Progenitor cell of endocrine pancreas (in vitro differentiated cells): ENCODE data around the gene ADCK2. TPM values are rescaled to one million over a fixed set of nuclear protein-coding genes. Genes with fewer than 3 reads are reported as not detected.

Source experiments
- DNase-seq: peaks from one replicate; pipeline ENCODE4 v3.0.0; 2021; ENCODE audit warnings: low spot score; ENCODE audit not compliant: unreplicated experiment
- H3K27ac Mint-ChIP-seq: 2 replicates; pipeline ENCODE4 v1.8.0; 2021; ENCODE audit warnings: mild to moderate bottlenecking, moderate library complexity, mixed read lengths
- H3K27me3 Mint-ChIP-seq: 2 replicates; pipeline ENCODE4 v1.8.0; 2021; ENCODE audit warnings: mixed read lengths
- H3K36me3 Mint-ChIP-seq: 2 replicates; pipeline ENCODE4 v1.8.0; 2022; ENCODE audit warnings: mixed read lengths; ENCODE audit not compliant: insufficient read depth
- H3K4me1 Mint-ChIP-seq: 2 replicates; pipeline ENCODE4 v1.8.0; 2021; ENCODE audit warnings: low read depth, mixed read lengths
- H3K4me3 Mint-ChIP-seq: 2 replicates; pipeline ENCODE4 v1.8.0; 2021; ENCODE audit warnings: low read depth, mild to moderate bottlenecking, moderate library complexity, mixed read lengths
- H3K9me3 Mint-ChIP-seq: 2 replicates; pipeline ENCODE4 v1.8.0; 2021; ENCODE audit warnings: low read depth, mixed read lengths
- CTCF ChIP-seq: fragments of 200-600 bp; sonication (generic); IDR thresholded peaks from one replicate; pipeline ENCODE4 v1.5.0; 2021; ENCODE audit warnings: antibody characterized with exemption, mild to moderate bottlenecking; ENCODE audit not compliant: unreplicated experiment
- total RNA-seq: library from RNA; stranded (reverse); gene quantifications from 2 replicates; pipeline ENCODE4 v1.2.1, GENCODE V29; 2021

The ADCK2 gene
- total RNA-seq, 1 donor from 2014 or later = 21.9 TPM

- H3K27me3 Mint-ChIP-seq = peaks cover 13% of the 10 kb centered on the region
- no peak for TF ChIP-seq CTCF
- no peak for DNase-seq
- H3K27ac Mint-ChIP-seq = peak overlapping the region; percentile 7
- H3K9me3 Mint-ChIP-seq = no peaks in the 10 kb centered on the region
- H3K4me3 Mint-ChIP-seq = peak overlapping the region; percentile 99
- H3K4me1 Mint-ChIP-seq = peaks cover 33% of the 10 kb centered on the region
- no peaks in the 10 kb centered on the region for H3K36me3 Mint-ChIP-seq
These were observed 34.5 kb upstream of the ADCK2 start for GRCh38 chr7:140638173-140638791.

GRCh38 chr7:140639366-140640053 is 33.2 kb upstream of the ADCK2 start:
- Mint-ChIP-seq H3K4me3 (peak overlapping the region; percentile 99), H3K4me1 (peaks cover 33% of the 10 kb centered on the region), H3K27ac (peak overlapping the region; percentile 91), H3K9me3 (no peaks in the 10 kb centered on the region), H3K27me3 (peaks cover 13% of the 10 kb centered on the region), H3K36me3 (no peaks in the 10 kb centered on the region)
- TF ChIP-seq CTCF = no peak
- no peak for DNase-seq

- H3K36me3 Mint-ChIP-seq = no peaks in the 10 kb centered on the region
- peaks cover 33% of the 10 kb centered on the region for H3K4me1 Mint-ChIP-seq
- peaks cover 13% of the 10 kb centered on the region for H3K27me3 Mint-ChIP-seq
- DNase-seq = peak; percentile 40
- H3K9me3 Mint-ChIP-seq = no peaks in the 10 kb centered on the region
- no peak for TF ChIP-seq CTCF
- peak overlapping the region; percentile 91 for H3K27ac Mint-ChIP-seq
- H3K4me3 Mint-ChIP-seq = peak overlapping the region; percentile 99
These were observed 32.6 kb upstream of the ADCK2 start for GRCh38 chr7:140640060-140640637.

DNA sequence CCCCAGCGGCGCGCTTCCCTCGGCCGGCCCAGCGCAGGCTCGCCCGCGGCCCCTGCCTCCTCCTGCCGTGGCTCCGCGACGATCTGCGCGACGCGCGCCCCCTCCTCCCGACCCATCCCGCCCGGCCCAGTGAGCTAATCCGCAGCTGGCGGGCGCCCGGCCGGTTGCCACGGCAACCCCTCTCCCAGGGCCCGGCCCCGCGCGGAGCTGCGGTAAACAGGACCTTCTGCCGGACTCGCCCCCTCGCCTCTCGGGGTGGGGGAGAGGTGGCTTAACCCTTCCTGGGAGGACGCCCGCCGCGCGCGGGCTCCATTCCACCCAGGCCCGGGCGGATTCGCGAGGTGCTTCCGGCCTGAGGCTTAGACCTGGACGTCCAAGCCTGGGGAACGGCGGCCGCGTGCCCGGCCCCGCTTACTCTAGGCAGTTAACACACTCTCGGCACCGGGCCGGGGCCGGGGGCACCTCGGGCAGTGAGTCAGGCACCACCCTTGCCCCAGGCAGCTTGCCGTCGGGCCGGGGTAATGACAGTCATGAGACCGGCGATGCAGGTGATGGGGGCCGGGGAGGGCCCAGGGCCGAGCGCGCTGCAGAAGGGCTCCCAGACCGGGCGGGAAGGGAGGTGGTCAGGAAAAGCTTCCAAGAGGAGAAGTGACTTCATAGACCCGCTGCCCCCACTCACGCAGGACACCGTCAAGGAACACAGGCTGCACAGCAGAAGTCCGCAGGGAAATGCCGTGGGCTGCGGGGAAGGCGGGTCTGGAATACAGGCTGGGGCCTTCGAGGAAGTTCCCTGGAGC is 31.8 kb upstream of the ADCK2 start, which contains the start of gene DENND2A:
Gene DENND2A, minus strand, starts transcription at position 87 of the 797 bp plus-strand sequence. CDS start 38,416 bp downstream, outside the sequence.
- no peaks in the 10 kb centered on the region for H3K36me3 Mint-ChIP-seq
- H3K9me3 Mint-ChIP-seq = no peaks in the 10 kb centered on the region
- no peak for TF ChIP-seq CTCF
- peaks cover 28% of the 10 kb centered on the region for H3K4me1 Mint-ChIP-seq
- peak within 1 kb of the TSS; percentile 91 for H3K27ac Mint-ChIP-seq
- peak; percentile 76 for DNase-seq
- H3K27me3 Mint-ChIP-seq = peaks cover 13% of the 10 kb centered on the region
- H3K4me3 Mint-ChIP-seq = peak within 1 kb of the TSS; percentile 99
